ENCODE measurements around the gene SYT15.
A peak's percentile ranks its signal among the peaks of the same experiment; 100 is the strongest.
"Not testable (repeated sequence)": the region's sequence is repeated elsewhere in the genome, so short reads cannot be mapped to it uniquely, and the experiment has no call there.

Gene SYT15

GRCh38 chr10:46594453-46595063 is 15.6 kb downstream of the SYT15 start:
- DNase-seq = not testable (repeated sequence)

- peak; percentile 2 for DNase-seq
Measured at GRCh38 chr10:46596570-46596969, 17.6 kb downstream of the SYT15 start.

GRCh38 chr10:46597616-46598246 is 18.8 kb downstream of the SYT15 start:
- DNase-seq = not testable (repeated sequence)

- not testable (repeated sequence) for DNase-seq
Measured at GRCh38 chr10:46600516-46600915, 21.6 kb downstream of the SYT15 start.

- DNase-seq = not testable (repeated sequence)
Measured at GRCh38 chr10:46615540-46615939, 36.6 kb downstream of the SYT15 start.

- DNase-seq = not testable (repeated sequence)
Measured at GRCh38 chr10:46616227-46616626, 37.3 kb downstream of the SYT15 start.

GRCh38 chr10:46617134-46617533 is 38.2 kb downstream of the SYT15 start:
- DNase-seq = not testable (repeated sequence)

GRCh38 chr10:46617913-46618312 is 39.0 kb downstream of the SYT15 start:
- DNase-seq = not testable (repeated sequence)

- not testable (repeated sequence) for DNase-seq
Measured at GRCh38 chr10:46623899-46624654, 45.1 kb downstream of the SYT15 start.

- DNase-seq = not testable (repeated sequence)
Measured at GRCh38 chr10:46629805-46630204, 50.9 kb downstream of the SYT15 start.

- not testable (repeated sequence) for DNase-seq
Measured at GRCh38 chr10:46630816-46631215, 51.9 kb downstream of the SYT15 start.

- not testable (repeated sequence) for DNase-seq
Measured at GRCh38 chr10:46631683-46632082, 52.8 kb downstream of the SYT15 start.

GRCh38 chr10:46634698-46635097 is 55.8 kb downstream of the SYT15 start:
- not testable (repeated sequence) for DNase-seq

GRCh38 chr10:46635364-46635959 is 56.5 kb downstream of the SYT15 start:
- DNase-seq = not testable (repeated sequence)

- DNase-seq = peak; percentile 1
Measured at GRCh38 chr10:46640005-46640404, 61.1 kb downstream of the SYT15 start.

All from NCI-H226 (cell line).